ENCODE measurements around the gene GOLGA8B.
"Not testable (repeated sequence)": the region's sequence is repeated elsewhere in the genome, so short reads cannot be mapped to it uniquely, and the experiment has no call there.

GOLGA8B gene

GRCh38 chr15:34581687-34582460, 1.6 kb downstream of the GOLGA8B start:
- not testable (repeated sequence) for H3K27ac ChIP-seq (ENCODE audit: insufficient read depth, low read depth, low read length, poor library complexity, severe bottlenecking); H3K36me3 ChIP-seq (ENCODE audit: control insufficient read depth, insufficient read depth, low read length); H3K4me1 ChIP-seq (ENCODE audit: control insufficient read depth, insufficient read depth, low read length); H3K9me3 ChIP-seq (ENCODE audit: control insufficient read depth, low read length)
- Histone ChIP-seq H3K4me3 (ENCODE audit: insufficient read depth, low read depth, low read length) (peak overlapping the region; percentile 80), H3K27me3 (ENCODE audit: control insufficient read depth, insufficient read depth, low read length, poor library complexity, severe bottlenecking) (peaks cover 18% of the 10 kb centered on the region)
- WGBS, 2 experiments, result 82 to 84% methylated on average over 14 of the region's 15 CpGs

GRCh38 chr15:34581043-34581365, 2.4 kb downstream of the GOLGA8B start:
- Histone ChIP-seq H3K36me3 (ENCODE audit: control insufficient read depth, insufficient read depth, low read length) (no peaks in the 10 kb centered on the region), H3K9me3 (ENCODE audit: control insufficient read depth, low read length) (no peaks in the 10 kb centered on the region), H3K4me3 (ENCODE audit: insufficient read depth, low read depth, low read length) (no peak overlapping the region), H3K27ac (ENCODE audit: insufficient read depth, low read depth, low read length, poor library complexity, severe bottlenecking) (no peak overlapping the region), H3K27me3 (ENCODE audit: control insufficient read depth, insufficient read depth, low read length, poor library complexity, severe bottlenecking) (peaks cover 18% of the 10 kb centered on the region), H3K4me1 (ENCODE audit: control insufficient read depth, insufficient read depth, low read length) (peaks cover 3% of the 10 kb centered on the region)
- 93 to 96% methylated on average over 9 of the region's 9 CpGs for WGBS, 2 experiments

GRCh38 chr15:34580251-34581042, 3.0 kb downstream of the GOLGA8B start:
- WGBS, 2 experiments, result 95% methylated on average over 13 to 15 of the region's 15 CpGs
- H3K4me1 ChIP-seq (ENCODE audit: control insufficient read depth, insufficient read depth, low read length); H3K27ac ChIP-seq (ENCODE audit: insufficient read depth, low read depth, low read length, poor library complexity, severe bottlenecking); H3K36me3 ChIP-seq (ENCODE audit: control insufficient read depth, insufficient read depth, low read length); H3K9me3 ChIP-seq (ENCODE audit: control insufficient read depth, low read length); H3K4me3 ChIP-seq (ENCODE audit: insufficient read depth, low read depth, low read length): not testable (repeated sequence)
- H3K27me3 ChIP-seq (ENCODE audit: control insufficient read depth, insufficient read depth, low read length, poor library complexity, severe bottlenecking), result peaks cover 18% of the 10 kb centered on the region

GRCh38 chr15:34578283-34578674, 5.2 kb downstream of the GOLGA8B start:
- WGBS, 2 experiments, result 88 to 93% methylated on average over 10 of the region's 10 CpGs
- Histone ChIP-seq H3K9me3 (ENCODE audit: control insufficient read depth, low read length) (no peaks in the 10 kb centered on the region), H3K4me1 (ENCODE audit: control insufficient read depth, insufficient read depth, low read length) (no peaks in the 10 kb centered on the region), H3K27me3 (ENCODE audit: control insufficient read depth, insufficient read depth, low read length, poor library complexity, severe bottlenecking) (no peaks in the 10 kb centered on the region), H3K36me3 (ENCODE audit: control insufficient read depth, insufficient read depth, low read length) (no peaks in the 10 kb centered on the region), H3K27ac (ENCODE audit: insufficient read depth, low read depth, low read length, poor library complexity, severe bottlenecking) (no peak overlapping the region), H3K4me3 (ENCODE audit: insufficient read depth, low read depth, low read length) (no peak overlapping the region)

- not testable (repeated sequence) for H3K9me3 ChIP-seq (ENCODE audit: control insufficient read depth, low read length); H3K36me3 ChIP-seq (ENCODE audit: control insufficient read depth, insufficient read depth, low read length); H3K4me3 ChIP-seq (ENCODE audit: insufficient read depth, low read depth, low read length); H3K27ac ChIP-seq (ENCODE audit: insufficient read depth, low read depth, low read length, poor library complexity, severe bottlenecking); H3K4me1 ChIP-seq (ENCODE audit: control insufficient read depth, insufficient read depth, low read length); H3K27me3 ChIP-seq (ENCODE audit: control insufficient read depth, insufficient read depth, low read length, poor library complexity, severe bottlenecking)
- 95 to 96% methylated on average over 4 of the region's 4 CpGs for WGBS, 2 experiments
These were observed 5.7 kb downstream of the GOLGA8B start for GRCh38 chr15:34577658-34578282.

- H3K4me3 ChIP-seq (ENCODE audit: insufficient read depth, low read depth, low read length); H3K27ac ChIP-seq (ENCODE audit: insufficient read depth, low read depth, low read length, poor library complexity, severe bottlenecking); H3K27me3 ChIP-seq (ENCODE audit: control insufficient read depth, insufficient read depth, low read length, poor library complexity, severe bottlenecking); H3K9me3 ChIP-seq (ENCODE audit: control insufficient read depth, low read length); H3K36me3 ChIP-seq (ENCODE audit: control insufficient read depth, insufficient read depth, low read length); H3K4me1 ChIP-seq (ENCODE audit: control insufficient read depth, insufficient read depth, low read length): not testable (repeated sequence)
- WGBS, 2 experiments, result 90 to 93% methylated on average over 7 to 12 of the region's 12 CpGs
These were observed 8.4 kb downstream of the GOLGA8B start for GRCh38 chr15:34575035-34575434.

GRCh38 chr15:34572921-34573320, 10.5 kb downstream of the GOLGA8B start:
- not testable (repeated sequence) for H3K4me1 ChIP-seq (ENCODE audit: control insufficient read depth, insufficient read depth, low read length); H3K9me3 ChIP-seq (ENCODE audit: control insufficient read depth, low read length); H3K36me3 ChIP-seq (ENCODE audit: control insufficient read depth, insufficient read depth, low read length); H3K27me3 ChIP-seq (ENCODE audit: control insufficient read depth, insufficient read depth, low read length, poor library complexity, severe bottlenecking); H3K4me3 ChIP-seq (ENCODE audit: insufficient read depth, low read depth, low read length); H3K27ac ChIP-seq (ENCODE audit: insufficient read depth, low read depth, low read length, poor library complexity, severe bottlenecking)
- WGBS, 2 experiments, result 96 to 100% methylated on average over 4 to 6 of the region's 6 CpGs

- not testable (repeated sequence) for H3K9me3 ChIP-seq (ENCODE audit: control insufficient read depth, low read length); H3K4me1 ChIP-seq (ENCODE audit: control insufficient read depth, insufficient read depth, low read length); H3K4me3 ChIP-seq (ENCODE audit: insufficient read depth, low read depth, low read length); H3K27me3 ChIP-seq (ENCODE audit: control insufficient read depth, insufficient read depth, low read length, poor library complexity, severe bottlenecking); H3K27ac ChIP-seq (ENCODE audit: insufficient read depth, low read depth, low read length, poor library complexity, severe bottlenecking); H3K36me3 ChIP-seq (ENCODE audit: control insufficient read depth, insufficient read depth, low read length)
- WGBS, 2 experiments, result 90 to 92% methylated on average over 12 of the region's 13 CpGs
These were observed 11.3 kb downstream of the GOLGA8B start for GRCh38 chr15:34572019-34572641.

GRCh38 chr15:34569670-34570396, 13.6 kb downstream of the GOLGA8B start:
- H3K4me1 ChIP-seq (ENCODE audit: control insufficient read depth, insufficient read depth, low read length); H3K36me3 ChIP-seq (ENCODE audit: control insufficient read depth, insufficient read depth, low read length); H3K9me3 ChIP-seq (ENCODE audit: control insufficient read depth, low read length); H3K27ac ChIP-seq (ENCODE audit: insufficient read depth, low read depth, low read length, poor library complexity, severe bottlenecking); H3K4me3 ChIP-seq (ENCODE audit: insufficient read depth, low read depth, low read length); H3K27me3 ChIP-seq (ENCODE audit: control insufficient read depth, insufficient read depth, low read length, poor library complexity, severe bottlenecking): not testable (repeated sequence)
- 93 to 94% methylated on average over 4 of the region's 4 CpGs for WGBS, 2 experiments

All from ectodermal cell (in vitro differentiated cells).